Retina (tissue), 1 donor: ENCODE results near the gene EEF1AKMT4.

Source experiments
- DNase-seq: peaks from one replicate; pipeline ENCODE4 v3.0.0-alpha.2; 2016

EEF1AKMT4 gene

GRCh38 chr3:184249412-184250166 is at the start of gene EEF1AKMT4:
Gene EEF1AKMT4, plus strand, starts transcription at chr3:184249672. Its CDS starts 23 bp downstream, at chr3:184249695.
- DNase-seq: peak; percentile 93

DNA sequence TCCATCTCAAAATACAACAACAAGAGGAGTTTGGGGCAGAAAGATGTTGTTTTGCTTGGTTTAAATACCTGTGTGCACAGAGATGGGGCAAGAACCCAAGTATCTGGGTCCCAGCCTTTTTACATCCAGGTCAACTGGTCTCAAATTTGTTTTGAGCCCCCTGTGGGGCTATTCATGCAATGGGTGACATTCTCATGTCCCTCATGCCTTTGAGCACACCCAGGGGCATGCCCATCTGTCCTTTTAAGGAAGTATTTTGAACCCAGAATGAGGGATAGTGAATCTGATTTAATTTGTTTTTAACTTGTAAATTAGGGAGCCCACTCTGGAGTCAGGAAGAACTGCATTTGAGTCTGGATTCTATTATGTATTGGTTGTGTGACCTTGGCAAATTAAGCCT is 48.6 kb upstream of the EEF1AKMT4 start:
- DNase-seq: no peak

DNA sequence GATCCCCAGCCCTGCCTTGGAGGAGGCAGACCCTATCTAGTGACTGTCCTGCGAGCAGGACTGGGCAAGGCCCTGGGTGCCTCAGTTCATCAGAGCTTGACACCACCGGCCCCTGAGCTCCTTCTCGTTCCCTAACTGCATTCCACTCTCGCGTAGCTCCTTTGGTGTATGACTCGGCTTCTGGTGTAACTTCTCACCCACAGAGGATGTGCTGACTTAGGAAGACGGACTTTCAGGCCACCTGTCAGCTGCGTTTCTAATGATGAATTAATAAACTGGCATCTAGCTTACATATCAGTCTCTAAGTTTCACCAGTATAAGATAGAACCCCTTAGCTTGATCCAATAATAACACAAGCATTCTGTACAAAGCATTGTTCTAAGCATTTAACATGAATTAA is 45.9 kb upstream of the EEF1AKMT4 start:
- DNase-seq: no peak

DNA sequence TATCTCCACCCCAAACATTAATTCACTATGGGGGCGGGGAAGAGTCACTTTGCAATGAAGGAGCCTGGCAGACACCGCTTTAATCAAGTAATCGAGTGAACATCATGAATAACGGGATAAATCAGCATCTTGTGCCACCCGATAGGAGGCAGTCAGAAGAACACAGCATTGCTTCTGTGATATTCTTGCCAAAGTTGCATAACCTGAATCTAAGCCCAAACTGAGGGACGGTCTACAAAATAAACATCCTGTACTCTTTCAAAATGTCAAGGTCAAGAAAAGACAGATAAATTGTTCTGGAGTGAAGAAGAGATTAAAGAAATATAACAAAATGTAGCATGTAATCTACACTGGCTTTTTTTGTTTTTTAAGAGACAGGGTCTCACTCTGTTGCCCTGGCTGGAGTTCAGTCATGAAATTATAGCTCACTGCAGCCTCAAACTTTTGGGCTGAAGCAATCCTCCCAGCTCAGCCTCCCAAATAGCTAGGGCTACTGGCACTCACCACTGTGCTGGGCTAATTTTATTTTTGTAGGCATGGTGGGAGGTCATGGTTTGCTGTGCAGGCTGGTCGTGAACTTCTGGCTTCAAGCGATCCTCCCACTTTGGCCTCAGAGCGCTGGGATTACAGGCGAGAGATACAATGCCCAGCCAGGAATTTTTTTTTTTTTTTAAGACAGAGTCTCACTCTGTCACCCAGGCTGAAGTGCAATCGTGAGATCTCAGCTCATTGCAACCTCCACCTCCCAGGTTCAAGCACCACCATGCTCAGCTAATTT is 40.1 kb upstream of the EEF1AKMT4 start:
- DNase-seq: no peak

DNA sequence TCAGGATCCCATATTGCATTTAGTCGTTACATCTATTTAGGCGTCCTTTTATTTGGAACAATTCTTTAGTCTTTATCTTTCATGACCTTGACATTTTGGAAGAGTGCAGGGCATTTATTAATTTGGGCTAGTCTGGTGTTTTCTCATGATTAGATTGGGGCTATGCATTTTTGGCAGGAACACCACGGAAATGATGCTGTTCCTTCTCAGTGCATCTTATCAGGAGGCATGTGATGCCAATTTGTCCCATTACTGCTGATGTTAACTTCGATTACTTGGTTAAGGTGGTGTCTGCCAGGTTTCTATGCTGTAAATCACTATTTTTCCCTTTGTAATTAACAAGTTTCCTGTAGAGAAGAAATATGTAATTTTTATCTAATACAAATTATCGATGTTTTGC is 38.2 kb upstream of the EEF1AKMT4 start:
- DNase-seq: no peak

DNA sequence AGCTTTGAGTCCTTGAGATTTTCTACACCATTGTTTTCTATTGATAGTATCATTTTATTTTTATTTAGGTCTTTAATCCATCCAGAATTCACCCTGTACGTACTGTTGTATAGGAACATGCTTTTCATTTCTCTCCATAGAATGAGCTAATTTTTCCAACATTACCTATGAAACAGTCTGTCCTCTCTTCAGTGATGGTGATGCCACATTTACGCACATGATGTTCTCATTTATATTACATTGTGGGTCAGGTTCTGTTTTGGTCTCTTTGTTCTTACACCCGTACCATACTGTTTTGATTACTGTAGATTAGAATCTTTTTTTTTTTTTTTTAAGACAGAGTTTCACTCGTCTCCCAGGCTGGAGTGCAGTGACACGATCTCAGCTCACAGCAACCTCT is 37.8 kb upstream of the EEF1AKMT4 start:
- DNase-seq: no peak

DNA sequence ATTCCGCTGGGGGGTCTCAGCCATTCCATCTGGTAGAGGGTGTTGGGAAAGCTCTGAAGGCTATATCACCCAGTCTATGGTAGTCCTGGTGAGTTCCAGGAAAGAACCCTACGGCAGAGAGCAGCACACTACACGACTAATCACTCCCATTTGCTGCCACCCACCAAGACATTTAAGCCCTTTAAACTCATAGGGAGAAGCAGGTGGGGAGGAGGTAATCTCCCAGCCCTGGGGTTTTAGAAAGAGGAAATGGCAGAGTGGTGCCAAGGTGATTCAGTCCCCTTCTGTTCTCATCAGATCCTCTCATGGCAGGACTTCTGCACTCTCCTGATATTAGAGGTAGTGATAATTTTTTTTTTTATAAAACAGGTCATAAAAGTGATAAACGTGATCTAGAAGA is 30.7 kb upstream of the EEF1AKMT4 start:
- DNase-seq: no peak

DNA sequence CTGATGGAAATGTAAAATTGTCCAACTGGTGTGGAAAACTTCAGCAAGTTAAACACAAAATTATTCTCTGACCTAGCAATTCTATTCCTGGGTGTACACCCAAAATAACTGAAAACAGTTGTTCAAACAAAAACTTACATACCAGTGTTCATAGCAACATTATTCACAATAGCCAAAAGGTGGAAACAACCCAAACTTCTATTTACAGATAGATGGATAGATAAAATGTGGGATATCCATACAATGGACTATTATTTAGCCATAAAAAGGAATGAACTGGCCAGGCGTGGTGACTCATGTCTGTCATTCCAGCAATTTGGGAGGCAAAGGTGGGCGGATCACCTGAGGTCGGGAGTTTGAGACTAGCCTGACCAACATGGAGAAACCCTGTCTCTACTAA is 27.0 kb upstream of the EEF1AKMT4 start:
- no peak for DNase-seq

DNA sequence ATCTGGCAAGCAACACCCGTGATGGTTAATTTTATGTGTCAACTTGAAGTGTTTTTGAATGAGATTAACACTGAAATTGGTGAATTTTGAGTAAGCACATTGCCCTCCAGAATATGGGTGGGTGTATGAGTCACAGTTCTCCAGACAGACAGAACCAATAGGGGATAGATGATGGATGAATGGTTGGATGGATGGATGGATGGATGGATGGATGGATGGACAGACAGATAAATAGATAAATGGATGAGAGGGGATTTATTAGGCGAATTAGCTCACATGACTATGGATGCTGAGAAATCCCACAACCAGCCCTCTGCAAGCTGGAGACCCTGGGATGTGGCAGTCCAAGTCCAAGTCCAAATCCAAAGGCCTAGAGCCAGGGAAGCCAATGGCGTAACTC is 25.5 kb upstream of the EEF1AKMT4 start:
- DNase-seq: no peak

DNA sequence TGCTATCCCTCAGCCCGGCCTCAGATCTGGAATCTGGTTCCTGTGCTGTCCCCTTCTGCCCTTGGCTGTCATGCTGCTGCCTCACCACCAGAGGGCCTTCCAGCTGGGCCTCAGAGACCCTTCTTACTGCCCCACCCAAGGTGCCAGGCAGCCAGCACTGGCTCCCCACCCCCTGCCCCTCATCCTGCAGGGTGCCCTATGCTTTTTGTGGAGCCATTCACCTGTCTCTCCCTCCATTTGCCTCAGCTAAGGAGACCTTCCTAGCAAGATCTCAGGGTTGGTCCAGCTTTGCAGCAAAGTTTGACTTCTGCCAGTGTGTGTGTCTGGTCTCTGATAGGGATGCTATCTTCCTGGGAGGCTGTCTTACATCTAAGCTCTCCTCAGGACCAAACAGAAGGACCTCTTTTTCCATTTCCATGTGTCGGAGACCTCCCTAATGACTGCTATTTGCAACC is 22.0 kb upstream of the EEF1AKMT4 start:
- no peak for DNase-seq

- DNase-seq: peak; percentile 30
These were observed 20.9 kb upstream of the EEF1AKMT4 start for GRCh38 chr3:184228376-184229137.

DNA sequence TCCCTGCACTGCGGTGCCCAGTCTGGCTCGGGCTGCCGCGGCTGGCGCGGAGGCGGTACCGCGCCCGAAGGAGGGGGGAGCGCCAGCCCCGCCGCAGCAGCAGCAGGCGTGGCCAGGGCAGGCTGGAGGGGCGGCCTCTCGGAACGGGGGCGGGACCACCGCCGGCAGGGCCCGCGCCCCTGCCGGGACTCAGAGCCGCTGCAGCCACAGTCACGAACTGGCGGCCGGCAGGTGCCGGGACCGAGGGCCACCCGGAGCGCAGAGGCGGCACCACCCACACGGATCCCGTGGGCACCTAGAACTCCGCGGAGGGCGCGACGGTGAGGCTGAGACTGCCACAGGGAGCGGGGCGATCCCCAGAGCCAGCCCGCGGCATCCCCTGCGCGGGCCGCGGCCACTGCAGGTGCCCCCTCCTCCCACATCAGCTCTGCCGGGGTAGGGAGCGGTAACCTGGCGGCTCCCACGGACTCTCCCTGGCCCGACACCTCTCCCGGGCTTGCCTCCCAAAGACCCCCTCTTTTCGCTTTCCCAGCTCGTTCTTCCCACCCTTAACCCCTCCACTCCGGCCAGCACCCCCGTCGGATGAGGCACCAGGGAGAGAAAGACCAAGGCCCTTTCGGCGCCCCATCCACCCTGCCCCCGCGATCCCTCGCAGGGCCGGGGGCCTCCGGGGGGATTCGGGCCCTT is 19.9 kb upstream of the EEF1AKMT4 start, which contains the start of gene VWA5B2:
Gene VWA5B2 (plus strand): TSS at position 192 of the 687 bp plus-strand sequence. CDS start 944 bp downstream, outside the sequence.
- peak; percentile 86 for DNase-seq

GRCh38 chr3:184230081-184230602 is 19.3 kb upstream of the EEF1AKMT4 start:
- peak; percentile 46 for DNase-seq

GRCh38 chr3:184230603-184231528 is 18.6 kb upstream of the EEF1AKMT4 start:
- DNase-seq: peak; percentile 34

- no peak for DNase-seq
These were observed 17.8 kb upstream of the EEF1AKMT4 start for GRCh38 chr3:184231671-184232070.

DNA sequence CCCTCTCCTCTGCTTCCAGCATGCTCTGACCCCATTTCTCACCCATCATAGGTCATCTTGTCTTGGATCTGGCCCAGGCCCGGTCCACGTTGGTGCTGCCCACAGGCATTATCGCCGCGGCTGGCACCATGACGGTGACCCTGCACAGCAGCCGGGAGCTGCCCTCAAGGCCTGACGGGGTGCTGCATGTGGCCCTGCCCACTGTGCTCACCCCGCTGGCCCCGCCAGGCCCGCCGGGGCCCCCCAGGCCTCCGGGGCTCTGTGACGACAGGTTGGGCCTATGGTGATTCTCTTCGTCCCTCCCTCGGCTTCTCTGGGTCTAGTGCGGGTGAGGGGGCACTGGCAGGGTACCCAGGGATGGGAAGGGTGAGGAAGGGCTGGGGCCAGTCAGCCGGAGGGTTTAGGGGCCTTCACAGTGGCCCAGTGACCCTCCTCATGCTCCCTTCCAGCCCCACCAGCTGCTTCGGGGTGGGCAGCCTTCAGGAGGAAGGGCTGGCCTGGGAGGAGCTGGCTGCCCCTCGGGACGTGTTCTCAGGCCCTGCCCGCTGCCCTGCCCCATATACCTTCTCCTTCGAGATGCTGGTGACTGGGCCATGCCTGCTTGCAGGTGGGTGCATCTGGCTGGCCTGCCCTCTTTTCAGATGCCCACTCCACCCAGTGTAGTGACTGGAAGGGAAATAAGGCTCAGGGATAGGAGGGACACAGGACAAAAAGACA is 16.2 kb upstream of the EEF1AKMT4 start:
- no peak for DNase-seq

- DNase-seq: no peak
These were observed 15.2 kb upstream of the EEF1AKMT4 start for GRCh38 chr3:184234224-184234623.

GRCh38 chr3:184234671-184235380 is 14.6 kb upstream of the EEF1AKMT4 start:
- DNase-seq: no peak

DNA sequence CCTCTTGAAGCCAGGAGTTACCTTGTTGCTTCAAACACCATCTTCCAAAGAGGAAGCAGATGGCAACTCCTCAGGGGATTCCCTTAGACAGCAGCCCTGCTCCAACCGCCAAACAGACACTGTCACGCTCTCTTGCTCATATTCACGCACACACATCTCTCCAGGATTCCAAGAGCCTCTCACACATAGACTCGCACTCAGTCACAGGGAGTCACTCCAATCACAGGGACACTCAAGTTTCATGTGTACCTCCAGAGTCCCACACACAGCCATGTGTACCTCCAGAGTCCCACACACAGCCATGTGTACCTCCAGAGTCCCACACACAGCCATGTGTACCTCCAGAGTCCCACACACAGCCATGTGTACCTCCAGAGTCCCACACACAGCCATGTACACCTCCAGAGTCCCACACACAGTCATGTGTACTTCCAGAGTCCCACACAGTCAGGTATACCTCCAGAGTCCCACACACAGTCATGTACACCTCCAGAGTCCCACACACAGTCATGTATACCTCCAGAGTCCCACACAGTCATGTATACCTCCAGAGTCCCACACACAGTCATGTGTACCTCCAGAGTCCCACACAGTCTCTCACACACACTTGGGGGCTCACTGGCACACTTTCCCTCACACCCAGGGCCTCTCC is 14.0 kb upstream of the EEF1AKMT4 start:
- no peak for DNase-seq
